Measurements from ENCODE around the gene ACP6. TPM values are rescaled to one million over a fixed set of nuclear protein-coding genes. Genes with fewer than 3 reads are reported as not detected.

The ACP6 gene
- total RNA-seq, 1 experiment from 2014 or later: 31.5 TPM

DNA sequence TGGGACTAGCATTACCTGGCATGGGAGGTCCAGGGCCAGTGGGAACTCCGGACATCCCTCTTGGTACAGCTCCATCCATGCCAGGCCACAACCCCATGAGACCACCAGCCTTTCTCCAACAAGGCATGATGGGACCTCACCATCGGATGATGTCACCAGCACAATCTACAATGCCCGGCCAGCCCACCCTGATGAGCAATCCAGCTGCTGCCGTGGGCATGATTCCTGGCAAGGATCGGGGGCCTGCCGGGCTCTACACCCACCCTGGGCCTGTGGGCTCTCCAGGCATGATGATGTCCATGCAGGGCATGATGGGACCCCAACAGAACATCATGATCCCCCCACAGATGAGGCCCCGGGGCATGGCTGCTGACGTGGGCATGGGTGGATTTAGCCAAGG lies 45.8 kb downstream of the ACP6 start:
- Mint-ChIP-seq H3K27ac (no peak overlapping the region), H3K36me3 (peaks cover 42% of the 10 kb centered on the region), H3K9me3 (no peaks in the 10 kb centered on the region), H3K4me3 (no peak overlapping the region), H3K4me1 (peaks cover 25% of the 10 kb centered on the region), H3K27me3 (ENCODE audit: low read depth) (no peaks in the 10 kb centered on the region)
- no peak for TF ChIP-seq ERG (CRISPR knock-in tag; IDR thresholded peaks at IDR 0.05)
- TF ChIP-seq, protein P1, sequence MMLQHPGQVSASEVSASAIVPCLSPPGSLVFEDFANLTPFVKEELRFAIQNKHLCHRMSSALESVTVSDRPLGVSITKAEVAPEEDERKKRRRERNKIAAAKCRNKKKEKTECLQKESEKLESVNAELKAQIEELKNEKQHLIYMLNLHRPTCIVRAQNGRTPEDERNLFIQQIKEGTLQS (CRISPR knock-in tag; conservative IDR thresholded peaks at IDR 0.05): no peak
- no peak for TF ChIP-seq PRRX2 (CRISPR knock-in tag; IDR thresholded peaks at IDR 0.05)
- TF ChIP-seq, protein P2, sequence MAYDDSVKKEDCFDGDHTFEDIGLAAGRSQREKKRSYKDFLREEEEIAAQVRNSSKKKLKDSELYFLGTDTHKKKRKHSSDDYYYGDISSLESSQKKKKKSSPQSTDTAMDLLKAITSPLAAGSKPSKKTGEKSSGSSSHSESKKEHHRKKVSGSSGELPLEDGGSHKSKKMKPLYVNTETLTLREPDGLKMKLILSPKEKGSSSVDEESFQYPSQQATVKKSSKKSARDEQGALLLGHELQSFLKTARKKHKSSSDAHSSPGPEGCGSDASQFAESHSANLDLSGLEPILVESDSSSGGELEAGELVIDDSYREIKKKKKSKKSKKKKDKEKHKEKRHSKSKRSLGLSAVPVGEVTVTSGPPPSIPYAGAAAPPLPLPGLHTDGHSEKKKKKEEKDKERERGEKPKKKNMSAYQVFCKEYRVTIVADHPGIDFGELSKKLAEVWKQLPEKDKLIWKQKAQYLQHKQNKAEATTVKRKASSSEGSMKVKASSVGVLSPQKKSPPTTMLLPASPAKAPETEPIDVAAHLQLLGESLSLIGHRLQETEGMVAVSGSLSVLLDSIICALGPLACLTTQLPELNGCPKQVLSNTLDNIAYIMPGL (CRISPR knock-in tag; IDR thresholded peaks at IDR 0.05): no peak
- TF ChIP-seq NFYB (CRISPR knock-in tag; conservative IDR thresholded peaks at IDR 0.05; ENCODE audit: low read depth): no peak; the same call in 1 of the 2 replicates
- no peak for TF ChIP-seq MYBL2 (CRISPR knock-in tag; IDR thresholded peaks at IDR 0.05)
- no peak for TF ChIP-seq OVOL2 (CRISPR knock-in tag; IDR thresholded peaks at IDR 0.05; ENCODE audit: borderline replicate concordance)
- no peak for TF ChIP-seq ZNF121 (CRISPR knock-in tag; IDR thresholded peaks at IDR 0.05)
- no peak for TF ChIP-seq JUN (CRISPR knock-in tag; IDR thresholded peaks at IDR 0.05)
- TF ChIP-seq, protein P3, sequence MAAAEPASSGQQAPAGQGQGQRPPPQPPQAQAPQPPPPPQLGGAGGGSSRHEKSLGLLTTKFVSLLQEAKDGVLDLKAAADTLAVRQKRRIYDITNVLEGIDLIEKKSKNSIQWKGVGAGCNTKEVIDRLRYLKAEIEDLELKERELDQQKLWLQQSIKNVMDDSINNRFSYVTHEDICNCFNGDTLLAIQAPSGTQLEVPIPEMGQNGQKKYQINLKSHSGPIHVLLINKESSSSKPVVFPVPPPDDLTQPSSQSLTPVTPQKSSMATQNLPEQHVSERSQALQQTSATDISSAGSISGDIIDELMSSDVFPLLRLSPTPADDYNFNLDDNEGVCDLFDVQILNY (CRISPR knock-in tag; IDR thresholded peaks at IDR 0.05): no peak
- TF ChIP-seq ZBTB21 (CRISPR knock-in tag; IDR thresholded peaks at IDR 0.05; ENCODE audit: borderline replicate concordance): no peak
- no peak for TF ChIP-seq FOXK1 (CRISPR knock-in tag; IDR thresholded peaks at IDR 0.05)
- TF ChIP-seq E2F1 (CRISPR knock-in tag; IDR thresholded peaks at IDR 0.05): no peak
- no peak for TF ChIP-seq RORB (CRISPR knock-in tag; IDR thresholded peaks at IDR 0.05)
- TF ChIP-seq, protein P4, sequence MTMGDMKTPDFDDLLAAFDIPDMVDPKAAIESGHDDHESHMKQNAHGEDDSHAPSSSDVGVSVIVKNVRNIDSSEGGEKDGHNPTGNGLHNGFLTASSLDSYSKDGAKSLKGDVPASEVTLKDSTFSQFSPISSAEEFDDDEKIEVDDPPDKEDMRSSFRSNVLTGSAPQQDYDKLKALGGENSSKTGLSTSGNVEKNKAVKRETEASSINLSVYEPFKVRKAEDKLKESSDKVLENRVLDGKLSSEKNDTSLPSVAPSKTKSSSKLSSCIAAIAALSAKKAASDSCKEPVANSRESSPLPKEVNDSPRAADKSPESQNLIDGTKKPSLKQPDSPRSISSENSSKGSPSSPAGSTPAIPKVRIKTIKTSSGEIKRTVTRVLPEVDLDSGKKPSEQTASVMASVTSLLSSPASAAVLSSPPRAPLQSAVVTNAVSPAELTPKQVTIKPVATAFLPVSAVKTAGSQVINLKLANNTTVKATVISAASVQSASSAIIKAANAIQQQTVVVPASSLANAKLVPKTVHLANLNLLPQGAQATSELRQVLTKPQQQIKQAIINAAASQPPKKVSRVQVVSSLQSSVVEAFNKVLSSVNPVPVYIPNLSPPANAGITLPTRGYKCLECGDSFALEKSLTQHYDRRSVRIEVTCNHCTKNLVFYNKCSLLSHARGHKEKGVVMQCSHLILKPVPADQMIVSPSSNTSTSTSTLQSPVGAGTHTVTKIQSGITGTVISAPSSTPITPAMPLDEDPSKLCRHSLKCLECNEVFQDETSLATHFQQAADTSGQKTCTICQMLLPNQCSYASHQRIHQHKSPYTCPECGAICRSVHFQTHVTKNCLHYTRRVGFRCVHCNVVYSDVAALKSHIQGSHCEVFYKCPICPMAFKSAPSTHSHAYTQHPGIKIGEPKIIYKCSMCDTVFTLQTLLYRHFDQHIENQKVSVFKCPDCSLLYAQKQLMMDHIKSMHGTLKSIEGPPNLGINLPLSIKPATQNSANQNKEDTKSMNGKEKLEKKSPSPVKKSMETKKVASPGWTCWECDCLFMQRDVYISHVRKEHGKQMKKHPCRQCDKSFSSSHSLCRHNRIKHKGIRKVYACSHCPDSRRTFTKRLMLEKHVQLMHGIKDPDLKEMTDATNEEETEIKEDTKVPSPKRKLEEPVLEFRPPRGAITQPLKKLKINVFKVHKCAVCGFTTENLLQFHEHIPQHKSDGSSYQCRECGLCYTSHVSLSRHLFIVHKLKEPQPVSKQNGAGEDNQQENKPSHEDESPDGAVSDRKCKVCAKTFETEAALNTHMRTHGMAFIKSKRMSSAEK (CRISPR knock-in tag; IDR thresholded peaks at IDR 0.05; ENCODE audit: borderline replicate concordance): no peak
- no peak for TF ChIP-seq ZNF396 (CRISPR knock-in tag; IDR thresholded peaks at IDR 0.05; ENCODE audit: borderline replicate concordance)
- TF ChIP-seq PRDM15 (CRISPR knock-in tag; IDR thresholded peaks at IDR 0.05): no peak
- no peak for TF ChIP-seq FOXP1 (CRISPR knock-in tag; IDR thresholded peaks at IDR 0.05; ENCODE audit: borderline replicate concordance)
- ATAC-seq: no peak
- POLR2A ChIA-PET: no interaction called here
- no peak for DNase-seq (ENCODE audit: low spot score)
- CTCF ChIA-PET: interaction anchor here (1.2 to 1.4 kb wide), 2 partner anchors 120 to 269 kb away, joined by 3 to 5 read pairs; no protein-coding TSS in a partner anchor

Measured in WTC11 (cell line).